ENCODE data around the gene NACC1.

Gene NACC1

DNA sequence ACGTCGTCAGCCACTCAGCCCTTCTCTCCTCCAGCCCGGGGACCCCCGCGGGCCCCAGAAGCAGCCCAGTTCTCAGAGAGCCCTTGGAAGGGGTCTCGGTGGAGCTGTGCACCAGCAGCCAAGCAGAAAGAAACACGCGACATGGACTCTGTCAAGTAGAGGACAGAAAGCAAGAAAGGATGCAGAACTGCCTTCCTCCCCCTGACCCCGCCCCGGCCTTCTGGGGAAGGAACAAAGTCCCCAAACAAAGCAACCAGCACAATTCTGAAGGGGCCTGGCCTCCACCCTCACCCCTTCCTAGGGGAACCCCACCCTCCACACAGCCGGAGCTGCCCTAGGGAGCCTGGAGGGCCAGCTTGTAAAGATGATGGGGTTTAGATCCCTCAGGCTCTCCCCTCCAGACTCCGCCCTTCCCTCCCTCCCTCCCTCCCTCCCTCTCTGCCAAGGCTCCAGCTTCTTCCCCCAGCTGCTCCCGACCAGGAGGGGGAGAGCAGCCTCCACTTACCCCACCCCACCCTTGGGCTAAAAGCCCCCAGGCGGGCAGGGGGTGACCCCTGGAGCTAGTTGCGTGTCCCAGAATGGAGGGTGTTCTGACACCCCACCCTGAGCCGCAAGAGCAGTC, 23.2 kb upstream of the NACC1 start:
- no peak overlapping the region for H2AFZ ChIP-seq (ENCODE audit: low read depth, low read length)
- ATAC-seq (ENCODE audit: insufficient read depth, low read depth) (no peak), DNase-seq (no peak)
- no peak for TF ChIP-seq EZH2 (IDR thresholded peaks at IDR 0.05; ENCODE audit: borderline replicate concordance, low read depth, low read length, severe bottlenecking)
- TF ChIP-seq, protein P1, sequence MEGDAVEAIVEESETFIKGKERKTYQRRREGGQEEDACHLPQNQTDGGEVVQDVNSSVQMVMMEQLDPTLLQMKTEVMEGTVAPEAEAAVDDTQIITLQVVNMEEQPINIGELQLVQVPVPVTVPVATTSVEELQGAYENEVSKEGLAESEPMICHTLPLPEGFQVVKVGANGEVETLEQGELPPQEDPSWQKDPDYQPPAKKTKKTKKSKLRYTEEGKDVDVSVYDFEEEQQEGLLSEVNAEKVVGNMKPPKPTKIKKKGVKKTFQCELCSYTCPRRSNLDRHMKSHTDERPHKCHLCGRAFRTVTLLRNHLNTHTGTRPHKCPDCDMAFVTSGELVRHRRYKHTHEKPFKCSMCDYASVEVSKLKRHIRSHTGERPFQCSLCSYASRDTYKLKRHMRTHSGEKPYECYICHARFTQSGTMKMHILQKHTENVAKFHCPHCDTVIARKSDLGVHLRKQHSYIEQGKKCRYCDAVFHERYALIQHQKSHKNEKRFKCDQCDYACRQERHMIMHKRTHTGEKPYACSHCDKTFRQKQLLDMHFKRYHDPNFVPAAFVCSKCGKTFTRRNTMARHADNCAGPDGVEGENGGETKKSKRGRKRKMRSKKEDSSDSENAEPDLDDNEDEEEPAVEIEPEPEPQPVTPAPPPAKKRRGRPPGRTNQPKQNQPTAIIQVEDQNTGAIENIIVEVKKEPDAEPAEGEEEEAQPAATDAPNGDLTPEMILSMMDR (IDR thresholded peaks at IDR 0.05; ENCODE audit: borderline replicate concordance, extremely low read depth, low read length, poor library complexity, severe bottlenecking): no peak
- H3K36me3 ChIP-seq (ENCODE audit: insufficient read depth, low read length): no peaks in the 10 kb centered on the region
- H3K27ac ChIP-seq (ENCODE audit: low read length): no peak overlapping the region
- no peaks in the 10 kb centered on the region for H3K27me3 ChIP-seq (ENCODE audit: insufficient read depth, low read length, poor library complexity)
- no peak overlapping the region for H3K9ac ChIP-seq (ENCODE audit: low read depth, low read length)
- no peaks in the 10 kb centered on the region for H3K79me2 ChIP-seq (ENCODE audit: insufficient read depth, low read length)
- H3K4me2 ChIP-seq (ENCODE audit: insufficient read depth, low read length): no peak overlapping the region
- no peak overlapping the region for H3K4me3 ChIP-seq (ENCODE audit: low read depth in 1 of 2, low read length in 2 of 2)
- no peaks in the 10 kb centered on the region for H3K9me3 ChIP-seq (ENCODE audit: insufficient read depth, low read length, severe bottlenecking)
- H4K20me1 ChIP-seq (ENCODE audit: insufficient read depth, low read length): no peaks in the 10 kb centered on the region; the same call in 1 of the 2 replicates
- H3K4me1 ChIP-seq (ENCODE audit: insufficient read depth, low read length): peaks cover 17% of the 10 kb centered on the region

DNA sequence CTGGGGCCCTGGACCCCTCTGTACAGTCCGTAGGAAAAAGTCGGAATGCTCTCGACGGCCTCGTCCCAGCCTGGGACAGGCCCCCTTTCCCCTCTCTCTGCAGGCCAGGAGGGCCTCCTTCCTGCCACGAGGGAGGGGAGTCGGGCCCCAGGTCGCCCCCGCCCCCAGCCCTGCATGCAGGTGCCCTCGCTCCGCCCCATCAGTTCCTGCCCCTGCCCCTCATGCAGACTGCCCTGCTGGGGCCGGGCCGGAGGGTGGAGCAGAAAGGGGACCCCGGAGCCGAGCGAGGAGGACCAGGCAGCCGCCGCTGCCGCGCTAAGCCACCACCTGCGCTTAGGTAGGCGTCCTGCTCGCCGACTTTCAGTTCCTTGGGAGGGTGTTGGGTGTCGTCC, 22.7 kb upstream of the NACC1 start:
- Histone ChIP-seq H3K4me2 (ENCODE audit: insufficient read depth, low read length) (no peak overlapping the region), H2AFZ (ENCODE audit: low read depth, low read length) (no peak overlapping the region), H3K4me1 (ENCODE audit: insufficient read depth, low read length) (peaks cover 22% of the 10 kb centered on the region), H3K4me3 (ENCODE audit: low read depth in 1 of 2, low read length in 2 of 2) (no peak overlapping the region), H3K9me3 (ENCODE audit: insufficient read depth, low read length, severe bottlenecking) (no peaks in the 10 kb centered on the region), H3K27ac (ENCODE audit: low read length) (no peak overlapping the region), H4K20me1 (ENCODE audit: insufficient read depth, low read length) (no peaks in the 10 kb centered on the region; the same call in 1 of the 2 replicates), H3K36me3 (ENCODE audit: insufficient read depth, low read length) (no peaks in the 10 kb centered on the region), H3K79me2 (ENCODE audit: insufficient read depth, low read length) (no peaks in the 10 kb centered on the region), H3K9ac (ENCODE audit: low read depth, low read length) (no peak overlapping the region), H3K27me3 (ENCODE audit: insufficient read depth, low read length, poor library complexity) (no peaks in the 10 kb centered on the region)
- no peak for TF ChIP-seq EZH2 (IDR thresholded peaks at IDR 0.05; ENCODE audit: borderline replicate concordance, low read depth, low read length, severe bottlenecking)
- TF ChIP-seq, protein P1 (IDR thresholded peaks at IDR 0.05; ENCODE audit: borderline replicate concordance, extremely low read depth, low read length, poor library complexity, severe bottlenecking): no peak
- DNase-seq (no peak), ATAC-seq (ENCODE audit: insufficient read depth, low read depth) (no peak)

DNA sequence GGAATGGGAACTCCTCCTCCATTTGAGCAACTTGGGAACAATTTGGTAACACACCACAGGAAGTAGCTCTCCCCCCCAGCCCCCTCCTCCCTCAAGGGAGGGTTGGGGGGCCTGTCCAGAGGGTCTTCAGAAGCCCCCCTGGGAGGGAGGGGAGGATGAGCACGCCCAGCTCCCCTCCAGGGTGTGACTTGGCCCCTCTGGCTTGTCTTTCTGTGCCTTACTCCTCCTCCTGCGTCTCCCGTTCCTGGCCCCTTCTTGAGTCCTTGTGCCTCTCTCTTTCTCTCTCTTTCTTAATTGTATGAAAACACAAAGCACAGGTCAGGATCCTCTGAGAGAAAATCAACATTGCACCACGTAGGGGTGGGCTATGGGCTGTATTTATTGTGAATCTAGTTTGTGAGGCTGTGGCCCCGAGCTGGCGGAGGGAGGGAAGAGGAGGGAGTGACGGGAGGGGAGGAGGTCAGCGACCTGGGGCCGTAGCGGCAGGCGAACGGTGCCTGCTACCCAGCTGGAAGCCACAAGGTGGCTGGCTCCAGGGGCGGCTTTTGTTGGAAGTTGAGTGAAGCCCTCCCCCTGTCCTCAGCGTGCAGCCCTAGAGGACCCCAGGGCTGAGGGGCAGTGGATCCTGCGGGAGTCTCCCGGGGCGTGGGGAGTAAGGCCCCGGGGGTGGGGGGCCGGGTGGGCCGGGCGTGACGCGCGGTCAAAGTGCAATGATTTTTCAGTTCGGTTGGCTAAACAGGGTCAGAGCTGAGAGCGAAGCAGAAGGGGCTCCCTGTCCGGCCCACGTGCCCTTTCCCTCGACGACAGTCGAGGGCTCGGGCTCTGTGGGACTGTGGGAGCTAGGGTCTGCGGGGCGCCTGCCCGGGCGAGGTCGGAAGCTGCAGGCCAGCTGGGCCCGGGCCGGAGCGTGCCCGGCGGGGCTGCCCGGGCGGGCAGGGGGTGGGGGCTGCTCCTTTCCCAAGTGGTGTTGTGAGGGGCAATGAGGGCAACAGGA, 21.8 kb upstream of the NACC1 start:
- Histone ChIP-seq H3K27me3 (ENCODE audit: insufficient read depth, low read length, poor library complexity) (no peaks in the 10 kb centered on the region), H4K20me1 (ENCODE audit: insufficient read depth, low read length) (no peaks in the 10 kb centered on the region; the same call in 1 of the 2 replicates), H3K36me3 (ENCODE audit: insufficient read depth, low read length) (no peaks in the 10 kb centered on the region), H3K4me3 (ENCODE audit: low read depth in 1 of 2, low read length in 2 of 2) (no peak overlapping the region), H3K4me2 (ENCODE audit: insufficient read depth, low read length) (no peak overlapping the region), H2AFZ (ENCODE audit: low read depth, low read length) (no peak overlapping the region), H3K79me2 (ENCODE audit: insufficient read depth, low read length) (no peaks in the 10 kb centered on the region), H3K9ac (ENCODE audit: low read depth, low read length) (no peak overlapping the region), H3K9me3 (ENCODE audit: insufficient read depth, low read length, severe bottlenecking) (no peaks in the 10 kb centered on the region), H3K4me1 (ENCODE audit: insufficient read depth, low read length) (peaks cover 23% of the 10 kb centered on the region), H3K27ac (ENCODE audit: low read length) (no peak overlapping the region)
- DNase-seq (no peak), ATAC-seq (ENCODE audit: insufficient read depth, low read depth) (no peak)
- no peak for TF ChIP-seq EZH2 (IDR thresholded peaks at IDR 0.05; ENCODE audit: borderline replicate concordance, low read depth, low read length, severe bottlenecking)
- TF ChIP-seq, protein P1 (IDR thresholded peaks at IDR 0.05; ENCODE audit: borderline replicate concordance, extremely low read depth, low read length, poor library complexity, severe bottlenecking): no peak

Measured in DND-41 (cell line).